Epithelial cell of esophagus (primary cell): ENCODE measurements around the gene TGM2.
A peak's percentile ranks its signal among the peaks of the same experiment; 100 is the strongest.

Experiments used
- DNase-seq: peaks from one replicate; pipeline ENCODE4 v3.0.0; 2010; ENCODE audit warnings: low read depth
- H3K4me3 ChIP-seq: 2 replicates; pipeline ENCODE4 v1.5.1; 2011; ENCODE audit warnings: mild to moderate bottlenecking, low read length, control low read depth
- CTCF ChIP-seq: IDR thresholded peaks from 2 replicates; pipeline ENCODE4 v1.5.1; 2011; ENCODE audit warnings: low read depth, mild to moderate bottlenecking, low read length, control low read depth, inconsistent platforms; ENCODE audit not compliant: insufficient read depth; ENCODE audit errors: missing control alignments

Gene TGM2

GRCh38 chr20:38114353-38114791, 50.7 kb downstream of the TGM2 start:
- TF ChIP-seq CTCF, result no peak
- DNase-seq, result peak; percentile 51
- H3K4me3 ChIP-seq, result no peak overlapping the region

- DNase-seq, result peak; percentile 17
- no peak overlapping the region for H3K4me3 ChIP-seq
- no peak for TF ChIP-seq CTCF
These were observed 51.4 kb downstream of the TGM2 start for GRCh38 chr20:38113401-38114325.

- no peak for TF ChIP-seq CTCF
- DNase-seq, result no peak
- no peak overlapping the region for H3K4me3 ChIP-seq
These were observed 52.2 kb downstream of the TGM2 start for GRCh38 chr20:38112930-38113294.

- H3K4me3 ChIP-seq, result no peak overlapping the region
- no peak for TF ChIP-seq CTCF
- DNase-seq, result no peak
These were observed 52.7 kb downstream of the TGM2 start for GRCh38 chr20:38112261-38112929.

DNA sequence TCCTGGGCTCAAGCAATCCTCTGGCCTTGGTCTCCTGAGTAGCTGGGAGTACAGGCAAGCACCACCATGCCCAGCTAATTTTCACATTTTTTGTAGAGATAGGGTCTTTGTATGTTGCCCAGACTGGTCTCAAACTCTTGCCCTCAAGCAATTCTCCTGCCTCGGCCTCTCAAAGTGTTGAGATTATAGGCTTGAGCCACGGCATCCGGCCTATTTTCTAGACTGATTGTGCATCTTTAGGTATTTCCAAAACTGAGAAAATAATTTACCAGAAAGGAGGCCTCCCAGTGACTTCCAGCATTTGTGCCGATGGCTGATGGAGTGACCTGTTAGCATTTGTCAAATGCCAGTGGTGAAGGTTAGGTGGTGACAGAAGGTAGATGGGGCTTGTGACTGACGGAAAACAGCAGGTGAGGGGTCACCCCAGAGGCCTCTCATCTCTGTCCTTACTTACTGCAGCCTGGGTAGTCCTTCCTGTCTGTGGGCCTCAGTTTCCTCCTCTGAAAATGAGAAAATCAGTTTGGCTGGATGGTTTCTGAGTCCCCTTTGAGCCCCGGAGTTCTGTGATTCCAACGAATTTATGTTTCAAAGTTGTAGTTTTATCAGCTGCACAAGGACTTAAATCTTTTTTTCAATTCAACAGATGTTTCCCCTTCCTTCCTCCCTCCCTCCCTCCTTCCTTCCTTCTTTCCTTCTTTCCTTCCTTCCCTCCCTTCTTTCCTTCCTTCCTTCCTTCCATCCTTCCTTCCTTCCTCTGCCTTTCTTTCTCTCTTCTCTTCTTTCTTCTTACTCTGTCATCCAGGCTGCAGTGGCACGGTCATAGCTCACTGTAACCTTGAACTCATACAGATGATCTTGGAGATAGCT, 53.5 kb downstream of the TGM2 start:
- TF ChIP-seq CTCF, result no peak
- no peak for DNase-seq
- no peak overlapping the region for H3K4me3 ChIP-seq

DNA sequence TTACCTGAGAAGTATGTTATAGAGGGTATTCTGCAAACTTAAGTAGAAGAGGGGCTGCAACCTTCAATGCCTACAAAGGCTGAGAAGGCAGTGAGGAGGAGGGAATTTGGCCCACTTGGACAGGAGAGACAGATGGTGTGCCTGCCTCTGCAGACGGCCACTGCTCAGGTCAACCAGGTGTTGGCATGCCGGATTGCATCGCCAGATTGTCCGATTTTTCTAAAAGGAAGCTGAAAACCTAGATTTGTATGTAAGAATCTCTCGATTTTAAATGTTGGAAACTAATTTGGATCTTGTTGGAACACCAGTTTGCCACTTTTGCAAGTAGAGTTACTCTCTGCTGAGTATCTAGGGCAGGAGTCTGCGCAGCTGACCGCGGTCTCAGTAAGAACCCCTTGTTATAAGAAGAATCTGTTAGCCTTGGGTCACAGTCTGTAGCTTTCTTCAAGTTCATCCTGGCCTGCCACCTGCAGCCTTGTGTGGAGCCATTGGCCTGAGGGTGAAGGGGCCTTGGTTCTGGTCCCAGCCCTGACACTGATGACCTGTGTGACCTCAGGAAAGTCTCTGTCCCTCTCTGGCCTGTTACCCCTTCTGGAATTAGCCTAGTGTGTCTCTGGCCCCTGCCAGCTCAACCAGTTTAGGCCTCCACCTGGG, 54.4 kb downstream of the TGM2 start:
- no peak for DNase-seq
- H3K4me3 ChIP-seq, result no peak overlapping the region
- no peak for TF ChIP-seq CTCF
